Measurements from ENCODE around the gene GSN. TPM values are rescaled to one million over a fixed set of nuclear protein-coding genes. Genes with fewer than 3 reads are reported as not detected.

GSN gene
- total and polyA plus RNA-seq, 2 of the 8 experiments (the other 6 are each of a cell fraction or from before 2014, with no cell fraction given) = 52.3 to 94.5 TPM

DNA sequence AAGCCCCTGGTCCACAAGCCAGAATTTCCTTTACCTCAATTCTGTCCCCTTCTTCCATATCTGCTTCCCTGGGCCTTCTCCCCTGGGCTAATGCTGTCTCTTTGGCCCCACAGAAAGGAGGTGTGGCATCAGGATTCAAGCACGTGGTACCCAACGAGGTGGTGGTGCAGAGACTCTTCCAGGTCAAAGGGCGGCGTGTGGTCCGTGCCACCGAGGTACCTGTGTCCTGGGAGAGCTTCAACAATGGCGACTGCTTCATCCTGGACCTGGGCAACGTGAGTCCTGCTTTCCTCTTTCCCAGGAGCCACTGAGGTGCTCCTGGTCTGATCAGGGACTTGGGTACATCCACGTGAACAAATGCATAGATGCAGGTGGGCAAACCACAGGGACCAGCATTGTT is 42.6 kb downstream of the GSN start (continued):
- TF ChIP-seq, protein P1, sequence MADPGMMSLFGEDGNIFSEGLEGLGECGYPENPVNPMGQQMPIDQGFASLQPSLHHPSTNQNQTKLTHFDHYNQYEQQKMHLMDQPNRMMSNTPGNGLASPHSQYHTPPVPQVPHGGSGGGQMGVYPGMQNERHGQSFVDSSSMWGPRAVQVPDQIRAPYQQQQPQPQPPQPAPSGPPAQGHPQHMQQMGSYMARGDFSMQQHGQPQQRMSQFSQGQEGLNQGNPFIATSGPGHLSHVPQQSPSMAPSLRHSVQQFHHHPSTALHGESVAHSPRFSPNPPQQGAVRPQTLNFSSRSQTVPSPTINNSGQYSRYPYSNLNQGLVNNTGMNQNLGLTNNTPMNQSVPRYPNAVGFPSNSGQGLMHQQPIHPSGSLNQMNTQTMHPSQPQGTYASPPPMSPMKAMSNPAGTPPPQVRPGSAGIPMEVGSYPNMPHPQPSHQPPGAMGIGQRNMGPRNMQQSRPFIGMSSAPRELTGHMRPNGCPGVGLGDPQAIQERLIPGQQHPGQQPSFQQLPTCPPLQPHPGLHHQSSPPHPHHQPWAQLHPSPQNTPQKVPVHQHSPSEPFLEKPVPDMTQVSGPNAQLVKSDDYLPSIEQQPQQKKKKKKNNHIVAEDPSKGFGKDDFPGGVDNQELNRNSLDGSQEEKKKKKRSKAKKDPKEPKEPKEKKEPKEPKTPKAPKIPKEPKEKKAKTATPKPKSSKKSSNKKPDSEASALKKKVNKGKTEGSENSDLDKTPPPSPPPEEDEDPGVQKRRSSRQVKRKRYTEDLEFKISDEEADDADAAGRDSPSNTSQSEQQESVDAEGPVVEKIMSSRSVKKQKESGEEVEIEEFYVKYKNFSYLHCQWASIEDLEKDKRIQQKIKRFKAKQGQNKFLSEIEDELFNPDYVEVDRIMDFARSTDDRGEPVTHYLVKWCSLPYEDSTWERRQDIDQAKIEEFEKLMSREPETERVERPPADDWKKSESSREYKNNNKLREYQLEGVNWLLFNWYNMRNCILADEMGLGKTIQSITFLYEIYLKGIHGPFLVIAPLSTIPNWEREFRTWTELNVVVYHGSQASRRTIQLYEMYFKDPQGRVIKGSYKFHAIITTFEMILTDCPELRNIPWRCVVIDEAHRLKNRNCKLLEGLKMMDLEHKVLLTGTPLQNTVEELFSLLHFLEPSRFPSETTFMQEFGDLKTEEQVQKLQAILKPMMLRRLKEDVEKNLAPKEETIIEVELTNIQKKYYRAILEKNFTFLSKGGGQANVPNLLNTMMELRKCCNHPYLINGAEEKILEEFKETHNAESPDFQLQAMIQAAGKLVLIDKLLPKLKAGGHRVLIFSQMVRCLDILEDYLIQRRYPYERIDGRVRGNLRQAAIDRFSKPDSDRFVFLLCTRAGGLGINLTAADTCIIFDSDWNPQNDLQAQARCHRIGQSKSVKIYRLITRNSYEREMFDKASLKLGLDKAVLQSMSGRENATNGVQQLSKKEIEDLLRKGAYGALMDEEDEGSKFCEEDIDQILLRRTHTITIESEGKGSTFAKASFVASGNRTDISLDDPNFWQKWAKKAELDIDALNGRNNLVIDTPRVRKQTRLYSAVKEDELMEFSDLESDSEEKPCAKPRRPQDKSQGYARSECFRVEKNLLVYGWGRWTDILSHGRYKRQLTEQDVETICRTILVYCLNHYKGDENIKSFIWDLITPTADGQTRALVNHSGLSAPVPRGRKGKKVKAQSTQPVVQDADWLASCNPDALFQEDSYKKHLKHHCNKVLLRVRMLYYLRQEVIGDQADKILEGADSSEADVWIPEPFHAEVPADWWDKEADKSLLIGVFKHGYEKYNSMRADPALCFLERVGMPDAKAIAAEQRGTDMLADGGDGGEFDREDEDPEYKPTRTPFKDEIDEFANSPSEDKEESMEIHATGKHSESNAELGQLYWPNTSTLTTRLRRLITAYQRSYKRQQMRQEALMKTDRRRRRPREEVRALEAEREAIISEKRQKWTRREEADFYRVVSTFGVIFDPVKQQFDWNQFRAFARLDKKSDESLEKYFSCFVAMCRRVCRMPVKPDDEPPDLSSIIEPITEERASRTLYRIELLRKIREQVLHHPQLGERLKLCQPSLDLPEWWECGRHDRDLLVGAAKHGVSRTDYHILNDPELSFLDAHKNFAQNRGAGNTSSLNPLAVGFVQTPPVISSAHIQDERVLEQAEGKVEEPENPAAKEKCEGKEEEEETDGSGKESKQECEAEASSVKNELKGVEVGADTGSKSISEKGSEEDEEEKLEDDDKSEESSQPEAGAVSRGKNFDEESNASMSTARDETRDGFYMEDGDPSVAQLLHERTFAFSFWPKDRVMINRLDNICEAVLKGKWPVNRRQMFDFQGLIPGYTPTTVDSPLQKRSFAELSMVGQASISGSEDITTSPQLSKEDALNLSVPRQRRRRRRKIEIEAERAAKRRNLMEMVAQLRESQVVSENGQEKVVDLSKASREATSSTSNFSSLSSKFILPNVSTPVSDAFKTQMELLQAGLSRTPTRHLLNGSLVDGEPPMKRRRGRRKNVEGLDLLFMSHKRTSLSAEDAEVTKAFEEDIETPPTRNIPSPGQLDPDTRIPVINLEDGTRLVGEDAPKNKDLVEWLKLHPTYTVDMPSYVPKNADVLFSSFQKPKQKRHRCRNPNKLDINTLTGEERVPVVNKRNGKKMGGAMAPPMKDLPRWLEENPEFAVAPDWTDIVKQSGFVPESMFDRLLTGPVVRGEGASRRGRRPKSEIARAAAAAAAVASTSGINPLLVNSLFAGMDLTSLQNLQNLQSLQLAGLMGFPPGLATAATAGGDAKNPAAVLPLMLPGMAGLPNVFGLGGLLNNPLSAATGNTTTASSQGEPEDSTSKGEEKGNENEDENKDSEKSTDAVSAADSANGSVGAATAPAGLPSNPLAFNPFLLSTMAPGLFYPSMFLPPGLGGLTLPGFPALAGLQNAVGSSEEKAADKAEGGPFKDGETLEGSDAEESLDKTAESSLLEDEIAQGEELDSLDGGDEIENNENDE (IDR thresholded peaks at IDR 0.05; ENCODE audit: insufficient replicate concordance, low read length) = no peak
- no peak for TF ChIP-seq CTBP2 (IDR thresholded peaks at IDR 0.05; ENCODE audit: borderline replicate concordance, insufficient read depth, insufficient read length, low read length)
- TF ChIP-seq EZH2 (IDR thresholded peaks at IDR 0.05; ENCODE audit: low read depth, low read length, severe bottlenecking) = no peak
- TF ChIP-seq, protein P2, sequence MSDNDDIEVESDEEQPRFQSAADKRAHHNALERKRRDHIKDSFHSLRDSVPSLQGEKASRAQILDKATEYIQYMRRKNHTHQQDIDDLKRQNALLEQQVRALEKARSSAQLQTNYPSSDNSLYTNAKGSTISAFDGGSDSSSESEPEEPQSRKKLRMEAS (IDR thresholded peaks at IDR 0.05) = no peak

Measured in H1 (cell line).